CD4-positive, alpha-beta T cell treated with Interleukin-17A for 1 hour (primary cell): ENCODE results near the gene MS4A7.

Experiments
- DNase-seq: peaks from one replicate; pipeline ENCODE4 v3.0.0-alpha.2; 2020

Gene MS4A7

GRCh38 chr11:60371854-60372253 is 6.5 kb upstream of the MS4A7 start:
- DNase-seq, result no peak

- DNase-seq, result no peak
Measured at GRCh38 chr11:60372767-60373166, 5.6 kb upstream of the MS4A7 start.

- DNase-seq, result no peak
Measured at GRCh38 chr11:60375316-60375715, 3.0 kb upstream of the MS4A7 start.

GRCh38 chr11:60376601-60377000 is 1.7 kb upstream of the MS4A7 start:
- DNase-seq, result no peak

- peak; percentile 28 for DNase-seq
Measured at GRCh38 chr11:60377401-60378136, 763 bp upstream of the MS4A7 start.

DNA sequence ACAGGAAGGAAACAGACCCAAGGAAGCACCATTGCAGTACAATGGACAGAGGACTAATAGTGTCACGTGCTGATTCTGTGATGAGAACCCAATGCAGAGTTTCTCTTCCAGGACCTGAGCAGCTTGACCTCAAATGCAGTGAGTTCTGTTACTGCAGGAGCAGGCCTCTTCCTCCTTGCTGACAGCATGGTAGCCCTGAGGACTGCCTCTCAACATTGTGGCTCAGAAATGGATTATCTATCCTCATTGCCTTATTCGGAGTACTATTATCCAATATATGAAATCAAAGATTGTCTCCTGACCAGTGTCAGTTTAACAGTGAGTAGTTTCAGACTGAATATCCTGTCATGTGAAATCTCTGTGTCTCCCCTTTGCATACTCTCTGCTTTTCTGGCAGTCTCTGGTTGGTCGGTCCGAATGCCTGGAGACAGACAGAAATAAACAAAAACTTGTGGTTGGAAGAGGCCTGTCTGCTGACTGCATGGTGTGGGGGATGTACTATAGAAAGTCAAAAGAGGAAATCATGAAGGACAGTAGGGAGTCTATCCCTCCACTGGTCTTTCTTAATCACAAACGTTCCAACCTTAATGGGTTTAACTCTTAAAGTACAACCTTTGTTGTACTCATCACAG is 11.1 kb downstream of the MS4A7 start:
- DNase-seq, result peak; percentile 19

DNA sequence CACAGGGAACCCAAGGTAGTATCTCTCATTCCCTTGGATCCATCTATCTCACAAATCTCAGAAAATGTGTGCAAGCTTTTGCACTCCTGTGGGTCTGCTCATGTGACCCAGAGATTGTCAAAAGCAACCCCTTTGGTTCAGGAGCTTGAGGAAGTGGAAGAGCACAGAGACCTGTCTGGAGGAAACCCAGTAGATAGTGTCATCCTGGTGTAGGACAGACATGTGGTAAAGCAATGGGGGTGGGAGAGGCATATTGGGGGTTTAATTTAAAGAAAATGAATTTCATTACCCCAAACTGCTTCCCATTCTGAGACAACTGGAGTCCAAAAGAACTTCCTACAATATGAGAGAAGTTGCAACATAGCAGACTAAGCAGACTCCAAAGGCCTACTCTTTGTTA is 12.1 kb downstream of the MS4A7 start:
- DNase-seq, result no peak

DNA sequence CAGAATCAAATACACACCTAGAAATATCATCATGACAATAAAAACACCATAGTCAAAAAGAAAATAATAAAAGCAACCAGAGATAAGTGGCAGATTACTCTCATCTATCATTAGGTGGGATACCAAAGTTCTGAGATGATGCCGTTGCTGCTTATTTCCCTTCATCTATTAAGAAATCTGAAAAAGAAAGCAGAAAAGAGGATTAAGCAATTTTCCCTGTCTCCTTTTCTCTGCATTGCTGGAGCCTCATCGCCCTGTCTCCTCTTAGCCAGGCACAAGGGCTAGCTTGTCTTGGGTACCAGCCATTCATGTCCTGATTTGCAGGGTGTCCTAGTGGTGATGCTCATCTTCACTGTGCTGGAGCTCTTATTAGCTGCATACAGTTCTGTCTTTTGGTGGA is 14.0 kb downstream of the MS4A7 start:
- no peak for DNase-seq

DNA sequence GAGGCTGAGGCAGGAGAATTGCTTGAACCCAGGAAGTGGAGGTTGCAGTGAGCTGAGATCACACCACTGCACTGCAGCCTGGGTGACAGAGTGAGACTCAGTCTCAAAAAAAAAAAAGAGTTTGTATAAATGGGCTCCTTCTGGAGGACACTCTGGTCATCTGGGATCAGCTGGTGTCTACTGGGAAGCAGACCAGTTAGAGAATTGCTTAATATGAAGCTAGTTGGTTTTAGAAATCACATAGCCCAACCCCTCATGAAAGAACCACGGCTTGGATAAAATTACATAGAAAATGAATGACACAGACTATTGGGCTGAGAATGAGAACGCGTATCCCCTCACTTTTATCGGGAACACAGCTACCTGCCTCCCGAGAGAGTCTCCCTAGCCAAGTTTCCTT is 14.7 kb downstream of the MS4A7 start:
- no peak for DNase-seq

DNA sequence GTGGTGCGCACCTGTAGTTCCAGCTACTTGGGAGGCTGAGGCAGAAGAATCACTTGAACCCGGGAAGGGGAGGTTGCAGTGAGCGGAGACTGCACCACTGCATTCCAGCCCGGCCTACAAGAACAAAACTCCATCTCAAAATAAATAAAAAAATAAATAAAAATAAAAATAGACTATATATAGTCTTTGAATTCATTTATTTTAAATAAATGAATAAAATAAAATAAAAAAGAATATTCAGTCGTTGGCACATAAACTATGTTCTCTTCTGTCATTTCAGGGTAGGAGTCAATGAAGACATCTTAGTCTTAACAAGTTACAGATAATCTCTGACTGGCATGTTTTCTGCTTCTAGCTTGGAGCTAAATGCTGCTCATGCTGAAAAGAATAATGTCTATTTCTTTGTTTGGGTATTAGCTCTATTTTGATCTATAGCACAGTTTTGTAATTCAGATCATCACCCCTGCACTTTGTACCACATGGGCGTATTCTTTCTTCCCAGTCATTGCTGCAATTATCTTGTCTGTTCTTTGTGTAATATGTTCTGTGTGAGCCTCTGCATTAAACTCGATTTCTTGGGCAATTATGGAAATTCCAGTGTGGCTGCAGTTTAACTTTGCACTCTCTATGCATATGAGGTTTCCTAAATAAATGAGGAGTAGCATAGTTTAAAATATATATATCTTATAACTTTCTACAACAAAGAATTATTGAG is 16.5 kb downstream of the MS4A7 start:
- DNase-seq, result no peak

- no peak for DNase-seq
Measured at GRCh38 chr11:60396382-60396781, 18.1 kb downstream of the MS4A7 start, which contains the start of gene MS4A14. Gene MS4A14 (plus strand): TSS chr11:60396459. CDS start chr11:60396579, 120 bp downstream.

GRCh38 chr11:60396799-60397198 is 18.5 kb downstream of the MS4A7 start:
- no peak for DNase-seq

GRCh38 chr11:60420015-60420414 is 41.7 kb downstream of the MS4A7 start:
- no peak for DNase-seq

DNA sequence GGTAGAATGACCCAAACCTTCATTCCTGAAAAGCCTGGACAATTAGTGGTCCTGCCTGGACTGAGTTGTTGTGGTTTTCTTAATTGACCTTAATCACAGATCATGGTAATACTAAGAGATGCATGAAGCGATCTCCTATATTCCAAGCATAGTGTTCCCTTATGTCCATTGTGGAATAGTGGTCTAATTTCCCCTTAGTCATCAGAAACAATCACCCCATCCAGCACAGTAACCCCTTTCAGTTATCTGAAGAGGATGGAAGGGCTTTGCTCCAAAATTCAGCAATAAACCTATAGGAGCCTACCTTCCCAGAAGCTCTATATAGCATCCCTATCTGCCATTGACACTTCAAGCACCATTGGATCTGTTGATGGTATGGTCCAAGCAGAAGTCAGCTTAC is 44.3 kb downstream of the MS4A7 start:
- DNase-seq, result no peak

GRCh38 chr11:60428517-60428916 is 50.2 kb downstream of the MS4A7 start:
- DNase-seq, result no peak

- DNase-seq, result no peak
Measured at GRCh38 chr11:60429272-60429671, 50.9 kb downstream of the MS4A7 start, which contains the start of gene MS4A5. Gene MS4A5 (plus strand): TSS chr11:60429572. CDS start chr11:60429675, 103 bp downstream.

DNA sequence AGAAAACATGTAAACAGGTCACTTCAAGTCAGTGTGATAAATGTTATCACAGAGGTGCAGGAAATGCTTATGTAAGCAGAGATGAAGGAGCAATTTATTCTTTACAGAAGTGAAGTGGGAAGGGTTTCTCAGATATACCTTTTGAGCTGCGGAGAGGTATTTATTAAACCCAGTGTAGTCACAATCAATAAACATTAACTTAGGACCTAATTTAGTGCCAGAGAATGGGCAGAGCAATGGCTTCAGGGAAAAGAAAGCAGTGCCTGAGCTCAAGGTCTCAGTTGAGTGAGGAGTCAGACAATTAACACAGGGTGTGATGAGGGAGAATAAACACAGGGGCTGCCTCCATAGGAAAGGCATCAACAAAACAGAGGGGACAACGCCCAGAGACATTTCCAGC is 52.9 kb downstream of the MS4A7 start:
- no peak for DNase-seq

GRCh38 chr11:60433401-60433800 is 55.1 kb downstream of the MS4A7 start:
- DNase-seq, result no peak
